Thyroid gland (tissue), 4 donors: ENCODE measurements around the gene RPS19.

Source experiments
- CTCF ChIP-seq, 6 experiments: fragments of 200-600 bp in 3 of 6; fragments of 450-650 bp in 3 of 6; sonication (generic) in 3 of 6; IDR thresholded peaks; one replicate each; pipeline ENCODE4 v1.5.1; 2016 to 2019; ENCODE audit warnings: antibody characterized with exemption in 6 of 6, mild to moderate bottlenecking in 2 of 6, inconsistent platforms in 1 of 6, moderate library complexity in 1 of 6
- POLR2A ChIP-seq, 2 donors: fragments of 450-650 bp; IDR thresholded peaks; one replicate each; pipeline ENCODE4 v1.6.1; 2017; ENCODE audit warnings: antibody characterized with exemption in 2 of 2, mild to moderate bottlenecking in 2 of 2, moderate library complexity in 1 of 2

GRCh38 chr19:41882568-41883462, 22.8 kb downstream of the RPS19 start, which contains the start of gene ARHGEF1:
- TF ChIP-seq POLR2A (IDR thresholded peaks at IDR 0.05), result peak in 1 of 2 donors; percentile 26
- no peak for TF ChIP-seq CTCF (IDR thresholded peaks at IDR 0.05)
